Measurements from ENCODE around the gene CACNB4.
"Not testable (repeated sequence)": the region's sequence is repeated elsewhere in the genome, so short reads cannot be mapped to it uniquely, and the experiment has no call there.

GRCh38 chr2:152107140-152107539, 8.3 kb upstream of the CACNB4 start:
- TF ChIP-seq, protein P1, sequence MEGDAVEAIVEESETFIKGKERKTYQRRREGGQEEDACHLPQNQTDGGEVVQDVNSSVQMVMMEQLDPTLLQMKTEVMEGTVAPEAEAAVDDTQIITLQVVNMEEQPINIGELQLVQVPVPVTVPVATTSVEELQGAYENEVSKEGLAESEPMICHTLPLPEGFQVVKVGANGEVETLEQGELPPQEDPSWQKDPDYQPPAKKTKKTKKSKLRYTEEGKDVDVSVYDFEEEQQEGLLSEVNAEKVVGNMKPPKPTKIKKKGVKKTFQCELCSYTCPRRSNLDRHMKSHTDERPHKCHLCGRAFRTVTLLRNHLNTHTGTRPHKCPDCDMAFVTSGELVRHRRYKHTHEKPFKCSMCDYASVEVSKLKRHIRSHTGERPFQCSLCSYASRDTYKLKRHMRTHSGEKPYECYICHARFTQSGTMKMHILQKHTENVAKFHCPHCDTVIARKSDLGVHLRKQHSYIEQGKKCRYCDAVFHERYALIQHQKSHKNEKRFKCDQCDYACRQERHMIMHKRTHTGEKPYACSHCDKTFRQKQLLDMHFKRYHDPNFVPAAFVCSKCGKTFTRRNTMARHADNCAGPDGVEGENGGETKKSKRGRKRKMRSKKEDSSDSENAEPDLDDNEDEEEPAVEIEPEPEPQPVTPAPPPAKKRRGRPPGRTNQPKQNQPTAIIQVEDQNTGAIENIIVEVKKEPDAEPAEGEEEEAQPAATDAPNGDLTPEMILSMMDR (IDR thresholded peaks at IDR 0.05): not testable (repeated sequence)
- not testable (repeated sequence) for TF ChIP-seq POLR2AphosphoS5, POLR2A, EP300 (IDR thresholded peaks at IDR 0.05)

Measured in sigmoid colon (tissue), 4 donors.